Hepatocyte (in vitro differentiated cells): ENCODE data around the gene MAD1L1. TPM values are rescaled to one million over a fixed set of nuclear protein-coding genes. Genes with fewer than 3 reads are reported as not detected.

Source experiments
- DNase-seq: peaks from one replicate; pipeline ENCODE4 v3.0.0-alpha.2; 2016; ENCODE audit warnings: low spot score
- H2AFZ ChIP-seq: fragments of 200-600 bp; sonication (generic); 2 replicates; pipeline ENCODE4 v1.6.0; 2016; ENCODE audit warnings: antibody characterized with exemption, mild to moderate bottlenecking
- H3K27ac ChIP-seq: fragments of 200-600 bp; sonication (generic); 2 replicates; pipeline ENCODE4 v1.5.1; 2016; ENCODE audit warnings: mild to moderate bottlenecking
- H3K27me3 ChIP-seq: fragments of 200-600 bp; sonication (generic); 2 replicates; pipeline ENCODE4 v1.6.1; 2016
- H3K36me3 ChIP-seq: fragments of 200-600 bp; sonication (generic); replicated peaks from 2 replicates; pipeline ENCODE4 v1.5.1; 2016; ENCODE audit warnings: low read depth; ENCODE audit not compliant: insufficient read depth
- H3K4me1 ChIP-seq: fragments of 200-600 bp; sonication (generic); 2 replicates; pipeline ENCODE4 v1.5.1; 2016; ENCODE audit warnings: mild to moderate bottlenecking, moderate library complexity; ENCODE audit not compliant: insufficient read depth
- H3K4me2 ChIP-seq: fragments of 200-600 bp; sonication (generic); 2 replicates; pipeline ENCODE4 v1.6.0; 2016
- H3K4me3 ChIP-seq: fragments of 200-600 bp; sonication (generic); 2 replicates; pipeline ENCODE4 v1.5.1; 2016; ENCODE audit warnings: mild to moderate bottlenecking
- H3K79me2 ChIP-seq: fragments of 200-600 bp; sonication (generic); 2 replicates; pipeline ENCODE4 v1.6.0; 2017; ENCODE audit warnings: mild to moderate bottlenecking
- H3K9me2 ChIP-seq: fragments of 200-600 bp; sonication (generic); replicated peaks from 2 replicates; pipeline ENCODE4 v1.6.0; 2017; ENCODE audit warnings: mild to moderate bottlenecking; ENCODE audit not compliant: insufficient read depth
- H3K9me3 ChIP-seq: fragments of 200-600 bp; sonication (generic); 2 replicates; pipeline ENCODE4 v1.5.1; 2016; ENCODE audit warnings: low read depth, mild to moderate bottlenecking
- H4K20me1 ChIP-seq: fragments of 200-600 bp; sonication (generic); 2 replicates; pipeline ENCODE4 v1.6.0; 2016; ENCODE audit warnings: mild to moderate bottlenecking; ENCODE audit not compliant: insufficient read depth, poor library complexity, severe bottlenecking
- CTCF ChIP-seq: fragments of 200-600 bp; sonication (generic); IDR thresholded peaks from 2 replicates; pipeline ENCODE4 v1.5.1; 2016; ENCODE audit warnings: antibody characterized with exemption, mild to moderate bottlenecking; ENCODE audit not compliant: poor library complexity
- EZH2 ChIP-seq: fragments of 200-600 bp; sonication (generic); IDR thresholded peaks from 2 replicates; pipeline ENCODE4 v1.6.1; 2016; ENCODE audit warnings: antibody characterized with exemption, mild to moderate bottlenecking, borderline replicate concordance
- EZH2phosphoT487 ChIP-seq: fragments of 200-600 bp; sonication (generic); IDR thresholded peaks from one replicate; pipeline ENCODE4 v1.6.1; 2018; ENCODE audit warnings: antibody characterized with exemption, mild to moderate bottlenecking, low read depth, moderate library complexity; ENCODE audit not compliant: unreplicated experiment, severe bottlenecking
- WGBS: methylation state at CpG from one replicate; pipeline ENCODE4 v1.1.6; 2016; ENCODE audit warnings: low lambda C conversion rate; ENCODE audit errors: missing lambda C conversion rate; 5-methylcytosine and 5-hydroxymethylcytosine counted together
- polyA plus RNA-seq: library from polyadenylated mRNA; unstranded; fragments of >200 nt; fragmentation: Nextera tagmentation; extraction: Ambion mirVana; gene quantifications from 2 replicates; pipeline ENCODE4 v1.2.1, GENCODE V29; 2016
- total RNA-seq: library from RNA; depleted of rRNA; stranded (reverse); fragments of >200 nt; gene quantifications from 2 replicates; pipeline ENCODE4 v1.2.3, GENCODE V29; 2014

Gene MAD1L1
- total and polyA plus RNA-seq, 2 experiments from 2014 or later = 30.7 to 31.0 TPM

GRCh38 chr7:1969459-1970284, 263.1 kb downstream of the MAD1L1 start:
- Histone ChIP-seq H3K27ac (no peak overlapping the region), H3K4me2 (no peak overlapping the region), H3K9me3 (no peaks in the 10 kb centered on the region), H3K27me3 (no peaks in the 10 kb centered on the region), H4K20me1 (no peaks in the 10 kb centered on the region), H3K9me2 (no peaks in the 10 kb centered on the region), H3K36me3 (no peaks in the 10 kb centered on the region), H2AFZ (no peak overlapping the region), H3K4me1 (no peaks in the 10 kb centered on the region), H3K79me2 (no peaks in the 10 kb centered on the region), H3K4me3 (no peak overlapping the region)
- no peak for DNase-seq
- no peak for TF ChIP-seq EZH2
- WGBS = 62% methylated on average over 8 of the region's 8 CpGs

- WGBS = 98% methylated on average over 36 of the region's 36 CpGs
These were observed 264.2 kb downstream of the MAD1L1 start for GRCh38 chr7:1968397-1969111.

GRCh38 chr7:1967512-1968396, 265.0 kb downstream of the MAD1L1 start:
- TF ChIP-seq CTCF (no peak), EZH2 (no peak), EZH2phosphoT487 (no peak)
- H3K79me2 ChIP-seq = no peaks in the 10 kb centered on the region
- no peaks in the 10 kb centered on the region for H3K9me2 ChIP-seq
- H3K27ac ChIP-seq = no peak overlapping the region
- no peaks in the 10 kb centered on the region for H3K27me3 ChIP-seq
- no peak for DNase-seq
- H2AFZ ChIP-seq = no peak overlapping the region
- no peak overlapping the region for H3K4me3 ChIP-seq
- WGBS = 98% methylated on average over 42 of the region's 45 CpGs
- H3K36me3 ChIP-seq = no peaks in the 10 kb centered on the region
- no peaks in the 10 kb centered on the region for H3K9me3 ChIP-seq
- H3K4me2 ChIP-seq = no peak overlapping the region
- H4K20me1 ChIP-seq = no peaks in the 10 kb centered on the region
- no peaks in the 10 kb centered on the region for H3K4me1 ChIP-seq

More at GRCh38 chr7:1968397-1969111, 264.2 kb downstream of the MAD1L1 start:
- Histone ChIP-seq H4K20me1 (no peaks in the 10 kb centered on the region), H3K4me1 (no peaks in the 10 kb centered on the region), H3K27me3 (no peaks in the 10 kb centered on the region), H3K9me3 (no peaks in the 10 kb centered on the region), H3K79me2 (no peaks in the 10 kb centered on the region), H3K27ac (no peak overlapping the region), H3K4me3 (no peak overlapping the region), H3K36me3 (no peaks in the 10 kb centered on the region), H3K4me2 (no peak overlapping the region), H2AFZ (no peak overlapping the region), H3K9me2 (no peaks in the 10 kb centered on the region)
- DNase-seq = no peak
- no peak for TF ChIP-seq EZH2
- TF ChIP-seq CTCF = no peak
- no peak for TF ChIP-seq EZH2phosphoT487
